ENCODE results near the gene SMIM43.

DNA sequence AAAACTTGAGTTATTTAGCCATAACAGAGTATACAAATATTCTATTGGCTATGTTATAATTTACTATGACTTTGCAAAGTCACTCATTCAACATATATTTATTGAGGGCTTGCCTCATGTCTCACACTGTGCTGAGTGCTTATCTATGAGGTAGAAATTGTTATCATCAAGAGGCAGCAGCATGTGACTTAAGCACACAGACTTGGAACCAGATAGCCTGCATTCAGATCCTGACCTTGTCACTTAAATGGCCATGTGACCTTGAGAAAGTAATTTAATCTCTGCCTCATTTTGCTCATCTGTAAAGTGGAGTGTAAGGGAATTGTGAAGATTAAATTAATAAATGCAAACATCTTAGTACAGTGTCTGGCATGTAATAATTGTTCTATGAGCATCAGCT, 26.0 kb upstream of the SMIM43 start:
- TF ChIP-seq CTCF (conservative IDR thresholded peaks at IDR 0.05; ENCODE audit: low read depth, low read length), result no peak
- no peak for TF ChIP-seq EZH2 (IDR thresholded peaks at IDR 0.05; ENCODE audit: borderline replicate concordance, low read depth, low read length, poor library complexity, severe bottlenecking)

Data from A673 (cell line).